Nephron progenitor cell (in vitro differentiated cells): Measurements from ENCODE around the gene RMND1.

Experiments used
- DNase-seq: peaks from one replicate; pipeline ENCODE4 v3.0.0; 2021
- H3K27ac Mint-ChIP-seq: 2 replicates; pipeline ENCODE4 v1.8.0; 2021; ENCODE audit warnings: mild to moderate bottlenecking, moderate library complexity, mixed read lengths
- H3K27me3 Mint-ChIP-seq: 2 replicates; pipeline ENCODE4 v1.8.0; 2021; ENCODE audit warnings: mild to moderate bottlenecking, low read depth, mixed read lengths; ENCODE audit not compliant: poor library complexity
- H3K36me3 Mint-ChIP-seq: 2 replicates; pipeline ENCODE4 v1.8.0; 2021; ENCODE audit warnings: low read depth, mixed read lengths
- H3K4me1 Mint-ChIP-seq: 2 replicates; pipeline ENCODE4 v1.8.0; 2021; ENCODE audit warnings: mixed read lengths
- H3K4me3 Mint-ChIP-seq: 2 replicates; pipeline ENCODE4 v1.8.0; 2021; ENCODE audit warnings: mild to moderate bottlenecking, moderate library complexity, mixed read lengths
- H3K9me3 Mint-ChIP-seq: 2 replicates; pipeline ENCODE4 v1.8.0; 2021; ENCODE audit warnings: mild to moderate bottlenecking, moderate library complexity, mixed read lengths
- TF ChIP-seq, protein P1 (sequence below): fragments of 200-600 bp; sonication (generic); IDR thresholded peaks from 2 replicates; pipeline ENCODE4 v1.5.0; 2021; ENCODE audit warnings: antibody characterized with exemption

The RMND1 gene

DNA sequence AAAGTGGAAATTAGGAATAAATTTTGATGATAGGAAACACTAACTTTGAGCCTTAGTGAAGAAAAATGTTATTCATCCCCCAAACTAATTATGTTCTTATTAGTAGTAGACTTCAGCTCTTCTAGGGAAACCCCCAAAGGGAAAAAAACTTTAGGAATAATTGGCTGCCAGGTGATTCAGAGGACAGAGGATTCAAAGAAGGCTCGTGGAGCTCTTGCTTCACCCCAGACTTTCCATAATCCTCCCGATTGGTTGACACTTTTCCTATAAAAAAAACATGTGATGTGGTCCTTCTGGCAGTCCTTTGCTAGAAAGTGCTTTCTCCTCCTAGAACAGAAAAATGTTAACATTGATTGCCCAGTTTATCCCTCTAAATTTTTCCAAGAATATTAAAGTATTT is 36.3 kb upstream of the RMND1 start:
- peaks cover 2% of the 10 kb centered on the region for H3K4me1 Mint-ChIP-seq
- H3K27ac Mint-ChIP-seq, result no peak overlapping the region
- H3K4me3 Mint-ChIP-seq, result no peak overlapping the region
- no peak for DNase-seq
- H3K36me3 Mint-ChIP-seq, result no peaks in the 10 kb centered on the region
- TF ChIP-seq, protein P1, sequence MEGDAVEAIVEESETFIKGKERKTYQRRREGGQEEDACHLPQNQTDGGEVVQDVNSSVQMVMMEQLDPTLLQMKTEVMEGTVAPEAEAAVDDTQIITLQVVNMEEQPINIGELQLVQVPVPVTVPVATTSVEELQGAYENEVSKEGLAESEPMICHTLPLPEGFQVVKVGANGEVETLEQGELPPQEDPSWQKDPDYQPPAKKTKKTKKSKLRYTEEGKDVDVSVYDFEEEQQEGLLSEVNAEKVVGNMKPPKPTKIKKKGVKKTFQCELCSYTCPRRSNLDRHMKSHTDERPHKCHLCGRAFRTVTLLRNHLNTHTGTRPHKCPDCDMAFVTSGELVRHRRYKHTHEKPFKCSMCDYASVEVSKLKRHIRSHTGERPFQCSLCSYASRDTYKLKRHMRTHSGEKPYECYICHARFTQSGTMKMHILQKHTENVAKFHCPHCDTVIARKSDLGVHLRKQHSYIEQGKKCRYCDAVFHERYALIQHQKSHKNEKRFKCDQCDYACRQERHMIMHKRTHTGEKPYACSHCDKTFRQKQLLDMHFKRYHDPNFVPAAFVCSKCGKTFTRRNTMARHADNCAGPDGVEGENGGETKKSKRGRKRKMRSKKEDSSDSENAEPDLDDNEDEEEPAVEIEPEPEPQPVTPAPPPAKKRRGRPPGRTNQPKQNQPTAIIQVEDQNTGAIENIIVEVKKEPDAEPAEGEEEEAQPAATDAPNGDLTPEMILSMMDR, result no peak
- peaks cover 4% of the 10 kb centered on the region for H3K9me3 Mint-ChIP-seq
- H3K27me3 Mint-ChIP-seq, result peaks cover 21% of the 10 kb centered on the region

DNA sequence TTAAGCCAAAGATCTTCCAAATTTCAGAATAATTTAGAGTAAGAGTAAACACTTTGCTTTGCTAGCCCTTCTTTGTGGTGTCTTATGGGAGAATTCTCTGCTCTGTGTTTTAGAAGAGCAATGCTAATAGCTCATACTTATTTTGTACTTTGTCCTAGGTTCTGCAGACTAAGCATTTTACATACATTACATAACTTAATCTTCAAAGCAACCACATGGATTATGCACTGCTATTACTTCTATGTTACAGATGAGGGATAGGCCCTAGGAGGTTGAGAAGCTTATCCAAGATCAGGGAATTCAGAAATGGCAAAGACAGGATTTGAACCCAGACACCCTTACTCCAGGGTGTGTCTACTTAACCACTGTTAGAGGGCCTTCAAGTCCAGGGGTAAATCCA is 32.1 kb upstream of the RMND1 start:
- Mint-ChIP-seq H3K9me3 (peaks cover 3% of the 10 kb centered on the region), H3K27ac (no peak overlapping the region), H3K36me3 (no peaks in the 10 kb centered on the region), H3K4me1 (no peaks in the 10 kb centered on the region), H3K27me3 (peaks cover 5% of the 10 kb centered on the region), H3K4me3 (no peak overlapping the region)
- no peak for DNase-seq
- TF ChIP-seq, protein P1, result no peak

DNA sequence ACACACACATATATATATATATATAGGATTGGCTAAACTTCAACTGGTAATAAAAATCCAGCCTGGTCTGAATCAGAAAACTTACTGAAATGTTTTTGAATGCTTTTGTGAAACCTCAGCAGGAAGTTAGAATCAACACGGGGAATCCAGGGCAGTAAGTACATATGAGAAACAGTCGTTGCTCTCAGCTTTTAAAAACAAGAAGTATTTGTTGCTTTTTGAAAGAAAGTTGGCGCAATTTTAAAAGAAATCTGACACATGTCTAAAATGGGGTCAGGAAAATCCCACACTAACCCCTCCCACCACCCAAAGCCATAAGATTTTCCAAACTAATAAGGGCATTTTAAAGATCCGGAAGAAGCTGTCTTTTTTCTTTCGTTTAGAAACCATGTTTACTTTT is 30.4 kb upstream of the RMND1 start:
- Mint-ChIP-seq H3K4me3 (no peak overlapping the region), H3K9me3 (no peaks in the 10 kb centered on the region), H3K27ac (no peak overlapping the region), H3K27me3 (peaks cover 7% of the 10 kb centered on the region), H3K36me3 (no peaks in the 10 kb centered on the region), H3K4me1 (no peaks in the 10 kb centered on the region)
- TF ChIP-seq, protein P1, result no peak
- DNase-seq, result no peak

DNA sequence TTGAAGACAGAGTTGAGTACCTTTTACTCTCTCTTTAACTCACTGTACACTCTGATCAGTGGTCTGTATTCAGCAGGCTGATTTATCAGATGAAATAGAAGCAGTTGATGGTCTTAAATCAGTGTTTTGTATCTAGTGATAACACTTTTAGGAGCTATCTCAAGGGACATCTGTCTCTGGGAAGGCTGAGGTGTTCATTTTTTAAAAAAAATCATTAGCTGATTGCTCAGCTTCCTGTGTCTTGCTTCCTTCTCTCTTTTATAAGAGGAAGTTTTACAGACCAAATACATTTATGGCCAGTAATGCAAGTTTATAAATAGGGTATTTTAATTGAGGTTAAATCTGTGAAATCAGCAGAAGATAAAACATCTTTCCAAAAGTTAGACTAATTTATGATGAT is 29.9 kb upstream of the RMND1 start:
- Mint-ChIP-seq H3K4me3 (no peak overlapping the region), H3K4me1 (no peaks in the 10 kb centered on the region), H3K27me3 (peaks cover 7% of the 10 kb centered on the region), H3K27ac (no peak overlapping the region), H3K36me3 (no peaks in the 10 kb centered on the region), H3K9me3 (no peaks in the 10 kb centered on the region)
- DNase-seq, result no peak
- TF ChIP-seq, protein P1, result no peak

DNA sequence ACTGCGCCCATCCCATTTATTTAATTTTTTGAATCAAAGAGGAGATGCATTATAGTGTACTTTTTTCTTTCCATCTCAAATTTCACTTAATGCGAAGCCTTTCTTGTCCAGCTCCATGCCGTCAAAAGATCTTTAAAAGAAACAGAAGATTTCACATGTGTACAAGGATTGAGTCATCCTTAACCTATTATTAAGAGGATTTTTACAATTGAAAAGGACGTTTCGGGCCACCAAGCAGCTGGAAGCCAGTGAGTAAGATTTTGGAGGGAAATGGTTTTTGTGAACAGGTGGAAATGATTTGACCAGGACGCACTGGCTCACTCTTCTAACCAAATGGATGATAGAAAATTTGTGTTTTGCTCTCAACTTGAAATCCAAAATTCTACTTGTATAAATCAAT is 26.7 kb upstream of the RMND1 start:
- DNase-seq, result no peak
- H3K27me3 Mint-ChIP-seq, result peaks cover 7% of the 10 kb centered on the region
- TF ChIP-seq, protein P1, result no peak
- no peaks in the 10 kb centered on the region for H3K36me3 Mint-ChIP-seq
- H3K4me1 Mint-ChIP-seq, result peaks cover 5% of the 10 kb centered on the region
- H3K27ac Mint-ChIP-seq, result no peak overlapping the region
- H3K4me3 Mint-ChIP-seq, result no peak overlapping the region
- H3K9me3 Mint-ChIP-seq, result no peaks in the 10 kb centered on the region

DNA sequence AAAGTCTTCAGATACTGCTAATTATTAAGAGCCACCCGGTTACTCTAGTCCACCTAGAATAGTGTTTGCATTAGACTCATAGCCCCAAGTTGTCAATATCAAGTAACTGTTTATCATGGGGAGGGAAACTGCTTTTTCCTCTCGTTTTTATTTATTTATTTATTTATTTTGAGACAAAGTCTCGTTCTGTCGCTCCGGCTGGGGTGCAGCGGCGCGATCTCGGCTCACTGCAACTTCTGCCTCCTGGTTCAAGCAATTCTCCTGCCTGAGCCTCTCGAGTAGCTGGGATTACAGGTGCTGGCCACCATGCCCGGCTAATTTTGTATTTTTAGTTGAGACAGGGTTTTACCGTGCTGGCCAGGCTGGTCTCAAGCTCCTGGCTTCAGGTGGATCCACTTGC is 25.8 kb upstream of the RMND1 start:
- no peak for DNase-seq
- H3K4me1 Mint-ChIP-seq, result peaks cover 5% of the 10 kb centered on the region
- TF ChIP-seq, protein P1, result no peak
- no peaks in the 10 kb centered on the region for H3K36me3 Mint-ChIP-seq
- H3K27ac Mint-ChIP-seq, result no peak overlapping the region
- no peak overlapping the region for H3K4me3 Mint-ChIP-seq
- H3K27me3 Mint-ChIP-seq, result peaks cover 7% of the 10 kb centered on the region
- H3K9me3 Mint-ChIP-seq, result no peaks in the 10 kb centered on the region
